SW480 (cell line): Measurements from ENCODE around the gene TMEM19.

ENCODE experiments used
- DNase-seq: peaks from one replicate; pipeline ENCODE4 v3.0.0-alpha.2; 2016; ENCODE audit warnings: low spot score

TMEM19 gene

DNA sequence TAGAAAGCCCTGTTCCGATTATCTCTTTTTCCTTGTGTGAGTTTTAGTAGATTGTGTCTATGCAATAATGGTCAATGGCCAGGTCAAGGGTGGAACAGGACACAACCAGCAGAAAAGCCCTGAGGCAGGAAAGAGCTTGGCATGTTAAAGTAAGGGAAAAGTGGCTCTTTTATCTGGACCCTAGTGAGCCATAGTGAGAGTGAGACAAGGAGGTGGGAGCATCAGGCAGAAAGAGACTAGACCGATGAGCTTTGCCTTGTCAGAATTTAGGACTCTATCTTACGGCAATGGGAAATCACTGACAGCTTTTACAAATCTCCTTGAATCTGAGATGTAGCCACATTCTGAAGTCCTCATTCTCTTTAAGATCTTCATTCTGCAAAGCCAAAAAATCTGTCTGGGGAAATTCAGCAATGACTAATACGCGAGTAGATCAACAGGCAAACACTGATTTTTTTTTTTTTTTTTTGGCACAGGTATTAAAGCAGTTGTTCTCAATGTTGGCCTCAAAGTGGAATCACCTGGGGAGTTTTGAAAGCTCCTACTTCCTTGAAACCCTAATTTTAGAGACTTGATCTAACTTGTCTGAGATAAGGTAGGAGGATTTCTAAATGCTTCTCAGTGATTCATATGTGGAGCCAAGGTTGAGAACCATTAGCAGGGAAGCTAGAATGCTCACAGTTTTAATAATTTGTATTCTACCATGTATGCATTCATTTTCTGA is 33.9 kb downstream of the TMEM19 start:
- DNase-seq = no peak

DNA sequence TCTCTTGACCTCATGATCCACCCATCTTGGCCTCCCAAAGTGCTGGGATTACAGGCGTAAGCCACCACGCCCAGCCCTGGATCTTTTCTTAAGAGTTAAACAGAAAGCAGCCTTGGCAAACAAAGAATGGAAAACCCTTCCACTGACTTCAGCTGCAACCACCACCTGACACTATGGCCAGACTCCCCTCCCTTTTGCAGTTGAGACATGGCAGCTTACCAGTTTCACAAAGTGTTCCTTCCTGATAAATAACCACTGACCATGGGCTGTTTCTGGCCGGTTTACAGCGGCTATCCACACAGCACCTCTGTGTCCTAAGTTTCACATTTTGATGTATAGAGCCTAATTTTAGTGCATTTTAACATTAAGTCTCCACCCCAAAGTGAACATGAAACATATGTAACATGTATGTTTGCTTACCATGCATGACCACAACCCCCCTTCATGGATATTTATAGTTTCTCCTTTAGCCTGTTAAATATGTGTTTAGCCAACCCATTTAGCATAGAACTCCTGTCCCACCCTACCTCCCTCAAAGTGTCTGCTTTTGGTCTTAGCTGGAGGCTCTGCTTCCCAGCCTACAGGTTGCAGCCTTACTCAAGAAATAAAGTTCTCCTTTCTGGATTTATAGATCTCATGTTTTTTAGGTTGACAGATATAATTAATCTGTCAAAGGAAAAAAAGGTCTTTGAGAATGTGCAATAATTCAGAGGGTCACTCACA is 36.1 kb downstream of the TMEM19 start:
- DNase-seq = no peak

- no peak for DNase-seq
Observed at GRCh38 chr12:71725011-71725410, 39.1 kb downstream of the TMEM19 start.

GRCh38 chr12:71726548-71726947 is 40.7 kb downstream of the TMEM19 start:
- DNase-seq = no peak

DNA sequence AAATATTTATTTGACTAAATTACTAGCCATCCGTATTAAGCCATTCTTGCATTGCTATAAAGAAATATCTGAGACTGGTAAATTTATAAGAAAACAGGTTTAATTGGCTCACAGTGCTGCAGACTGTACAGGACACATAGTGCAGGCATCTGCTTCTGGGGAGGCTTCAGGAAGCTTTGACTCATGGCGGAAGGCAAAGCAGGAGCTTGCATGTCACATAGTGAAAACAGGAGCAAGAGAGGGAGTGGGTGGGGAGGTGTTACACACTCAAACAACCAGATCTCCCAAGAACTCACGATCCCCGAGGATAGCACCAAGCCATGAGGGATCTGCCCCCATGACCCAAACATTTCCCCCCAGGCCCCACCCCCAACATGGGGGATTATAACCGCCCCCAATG is 42.1 kb downstream of the TMEM19 start:
- no peak for DNase-seq

GRCh38 chr12:71730936-71731335 is 45.1 kb downstream of the TMEM19 start:
- no peak for DNase-seq

DNA sequence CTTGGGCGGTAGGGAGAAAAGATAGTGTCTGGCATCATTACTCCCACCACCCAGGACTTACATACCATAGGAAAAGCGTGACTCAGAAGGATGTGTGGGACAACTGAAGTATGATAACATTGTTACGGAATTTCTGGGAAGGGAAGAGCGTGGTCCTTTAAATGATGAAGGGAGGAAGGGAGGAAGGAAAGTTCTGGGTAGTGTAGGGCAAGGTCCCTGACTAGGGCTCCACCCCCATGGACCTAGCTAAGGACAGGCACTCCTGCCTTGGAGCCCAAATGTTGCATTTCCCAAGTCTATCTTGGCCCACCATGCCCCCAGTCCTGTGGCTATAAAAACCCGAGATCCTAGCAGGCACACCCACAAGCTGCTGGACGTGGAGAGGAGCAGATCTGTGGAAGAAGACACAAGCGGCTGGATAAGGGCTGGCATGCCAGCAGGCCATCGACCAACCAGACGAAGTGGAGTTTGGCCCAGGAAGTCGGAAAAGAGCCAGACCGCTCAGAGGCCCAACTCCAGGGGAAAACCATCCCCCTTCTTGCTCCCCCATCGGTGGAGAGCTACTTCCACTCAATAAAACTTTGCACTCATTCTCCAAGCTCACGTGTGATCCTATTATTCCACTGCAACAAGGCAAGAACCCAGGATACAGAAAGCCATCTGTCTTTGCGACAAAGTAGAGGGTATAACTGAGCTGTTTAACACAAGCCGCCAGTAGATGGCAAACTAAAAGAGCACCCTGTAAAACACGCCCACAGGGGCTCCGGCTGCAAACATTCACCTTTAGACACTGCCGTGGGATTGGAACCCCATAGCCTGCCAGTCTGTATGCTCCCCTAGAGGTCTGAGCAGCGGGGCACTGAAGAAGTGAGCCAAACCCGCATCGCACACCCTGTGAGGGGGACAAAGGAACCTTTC is 45.8 kb downstream of the TMEM19 start:
- DNase-seq = no peak

DNA sequence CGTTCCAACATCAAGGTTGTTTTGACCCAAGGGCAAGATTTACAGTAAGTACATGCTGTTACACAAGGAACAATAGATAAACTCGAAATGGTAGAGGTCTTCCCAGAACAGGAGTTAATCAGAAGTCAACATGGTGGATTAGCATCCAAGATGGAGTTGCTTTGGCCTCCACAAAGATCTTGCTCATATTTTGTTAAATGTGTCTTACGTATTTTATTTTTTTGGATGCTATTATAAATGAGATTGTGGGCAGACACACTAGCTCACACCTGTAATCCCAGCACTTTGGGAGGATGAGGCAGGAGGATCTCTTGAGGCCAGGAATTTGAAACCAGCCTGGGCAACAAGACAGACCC is 46.5 kb downstream of the TMEM19 start:
- DNase-seq = no peak

- DNase-seq = no peak
Observed at GRCh38 chr12:71737197-71737596, 51.3 kb downstream of the TMEM19 start.

GRCh38 chr12:71742998-71743397 is 57.1 kb downstream of the TMEM19 start:
- no peak for DNase-seq

- no peak for DNase-seq
Observed at GRCh38 chr12:71744522-71745300, 58.8 kb downstream of the TMEM19 start.

- peak; percentile 68 for DNase-seq
Observed at GRCh38 chr12:71746974-71747611, 61.2 kb downstream of the TMEM19 start.

- no peak for DNase-seq
Observed at GRCh38 chr12:71748081-71748850, 62.4 kb downstream of the TMEM19 start.

- DNase-seq = no peak
Observed at GRCh38 chr12:71749666-71750065, 63.8 kb downstream of the TMEM19 start.

DNA sequence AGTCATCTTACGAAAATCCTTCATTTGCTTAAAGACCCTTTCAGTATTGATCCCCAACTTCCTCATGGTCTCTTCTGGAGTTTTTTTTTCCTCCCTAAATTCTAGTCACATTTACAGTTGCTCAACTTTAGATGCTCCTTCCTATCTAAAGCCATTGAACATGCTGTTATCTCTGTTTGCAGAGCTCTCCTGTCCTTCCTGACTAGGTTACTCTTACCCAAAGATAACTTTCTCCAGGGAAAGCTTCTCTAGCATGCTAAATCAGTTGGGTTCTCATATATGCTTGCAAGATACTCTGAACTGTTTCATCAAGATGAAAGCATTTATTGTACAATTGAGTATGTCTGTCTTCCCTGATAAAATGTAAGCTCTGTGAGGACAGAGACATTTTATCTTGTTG is 67.0 kb downstream of the TMEM19 start:
- no peak for DNase-seq
